Measurements from ENCODE around the gene AFTPH. TPM values are rescaled to one million over a fixed set of nuclear protein-coding genes. Genes with fewer than 3 reads are reported as not detected.

AFTPH gene
- total RNA-seq, 1 donor from 2014 or later: 12.3 TPM

DNA sequence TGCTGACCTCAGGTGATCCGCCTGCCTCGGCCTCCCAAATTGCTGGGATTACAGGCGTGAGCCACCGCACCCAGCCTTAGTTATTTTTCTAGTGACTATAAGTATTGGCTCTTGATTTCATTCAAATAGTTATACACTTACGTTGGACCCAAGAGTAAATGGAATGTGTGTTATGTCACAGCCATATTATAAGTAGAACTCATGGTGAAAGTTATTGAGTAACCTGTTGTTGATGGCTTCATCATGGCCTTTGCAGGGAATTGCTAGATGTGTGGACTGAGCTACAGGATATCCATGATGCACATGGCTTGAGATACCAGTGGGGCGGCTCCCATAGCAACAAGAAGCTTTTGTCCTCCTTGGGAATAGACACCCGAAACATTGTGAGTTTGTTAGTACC is 44.7 kb downstream of the AFTPH start:
- intact Hi-C loops (cut with DNase I): no loop called here
- DNase-seq: no peak
- ATAC-seq (ENCODE audit: poor library complexity): no peak

DNA sequence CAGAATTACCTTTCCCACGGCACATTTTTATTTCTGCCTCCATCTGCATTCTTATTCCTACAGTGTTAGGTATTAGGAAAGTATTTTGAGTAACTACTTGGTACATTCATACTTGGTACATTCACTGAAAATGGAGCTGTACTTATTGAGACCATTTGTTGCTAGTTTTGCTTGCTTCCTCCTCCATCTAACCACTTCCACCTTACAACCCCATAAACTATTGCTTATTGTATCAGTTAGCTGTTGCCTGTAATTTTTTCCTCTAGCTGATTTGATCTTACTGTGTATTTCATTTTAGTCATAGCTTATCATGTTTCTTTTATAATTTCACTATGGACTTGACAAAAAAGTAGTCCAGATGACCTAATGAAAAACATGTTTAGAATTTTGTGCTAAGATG is 50.7 kb downstream of the AFTPH start:
- no peak for DNase-seq
- no peak for ATAC-seq (ENCODE audit: poor library complexity)
- intact Hi-C loops (cut with DNase I): no loop called here

- no peak for ATAC-seq (ENCODE audit: poor library complexity)
- intact Hi-C loops (cut with DNase I): no loop called here
- no peak for DNase-seq
Observed at GRCh38 chr2:64581018-64581417, 56.9 kb downstream of the AFTPH start.

DNA sequence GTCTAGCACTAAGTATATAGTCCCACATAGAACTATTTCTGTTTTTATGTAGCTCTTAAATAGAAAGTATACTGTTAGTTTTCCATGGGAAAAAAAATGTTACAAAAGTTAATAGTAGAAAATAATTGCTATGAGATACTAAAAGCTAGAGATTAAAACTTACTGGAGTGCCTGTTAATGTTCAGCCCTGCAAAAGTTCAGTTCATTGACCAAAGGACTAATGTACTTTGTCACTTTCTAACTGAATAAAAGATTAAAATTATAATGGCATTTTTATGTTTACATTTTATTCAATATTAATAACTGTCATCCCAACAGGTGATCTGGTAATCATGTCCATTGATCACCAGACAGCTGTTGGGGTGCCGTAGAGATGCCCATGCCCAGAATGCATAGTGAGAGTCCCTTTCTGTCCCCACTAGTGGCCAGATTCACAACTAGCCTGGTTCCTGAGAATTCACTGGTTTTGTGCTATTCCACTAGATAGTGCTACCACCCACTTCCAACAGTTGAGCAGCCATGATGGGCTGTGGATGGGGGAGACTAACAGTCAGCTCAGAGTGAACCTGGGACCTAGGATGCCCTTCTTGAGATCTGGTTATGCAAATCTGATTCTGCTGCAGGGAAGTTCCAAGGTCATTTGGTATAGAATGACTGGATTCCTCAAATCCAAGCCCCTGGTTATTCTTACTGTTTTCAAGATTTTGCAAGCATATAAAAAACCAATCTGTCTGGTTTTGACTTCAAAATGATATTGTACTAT is 57.8 kb downstream of the AFTPH start:
- no peak for DNase-seq
- ATAC-seq (ENCODE audit: poor library complexity): no peak
- intact Hi-C loops (cut with DNase I): no loop called here

DNA sequence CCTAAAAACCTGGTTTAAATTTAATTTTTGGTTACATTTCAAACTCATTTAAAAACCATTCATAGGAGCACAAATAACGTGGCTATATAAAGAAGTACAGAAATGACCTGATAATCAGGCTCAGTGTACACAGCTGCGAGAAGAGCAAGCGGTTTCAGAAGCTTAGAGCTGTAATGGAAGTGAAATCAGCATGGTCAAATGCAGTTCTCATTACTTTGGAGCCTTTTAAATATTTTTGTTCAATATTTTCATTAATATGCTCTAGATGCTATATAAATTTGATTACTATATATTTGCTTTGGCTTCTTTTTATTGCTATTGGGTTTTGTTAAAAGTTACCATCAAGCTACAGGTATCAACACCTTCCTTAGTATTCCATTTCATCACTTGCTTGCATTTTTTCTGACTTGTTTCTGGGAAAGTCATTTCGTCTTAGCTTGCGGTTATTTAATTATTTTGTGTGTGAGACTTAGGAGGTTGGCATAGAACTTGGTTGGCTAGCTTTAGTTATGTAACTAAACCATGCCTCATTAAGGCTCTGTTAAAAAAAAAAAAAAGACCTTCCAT is 58.7 kb downstream of the AFTPH start:
- no peak for ATAC-seq (ENCODE audit: poor library complexity)
- intact Hi-C loops (cut with DNase I): no loop called here

GRCh38 chr2:64586054-64586453 is 61.9 kb downstream of the AFTPH start:
- DNase-seq (no peak), ATAC-seq (ENCODE audit: poor library complexity) (no peak)
- intact Hi-C loops (cut with DNase I): no loop called here

More for the DNA sequence above, 58.7 kb downstream of the AFTPH start:
- DNase-seq: no peak

DNA sequence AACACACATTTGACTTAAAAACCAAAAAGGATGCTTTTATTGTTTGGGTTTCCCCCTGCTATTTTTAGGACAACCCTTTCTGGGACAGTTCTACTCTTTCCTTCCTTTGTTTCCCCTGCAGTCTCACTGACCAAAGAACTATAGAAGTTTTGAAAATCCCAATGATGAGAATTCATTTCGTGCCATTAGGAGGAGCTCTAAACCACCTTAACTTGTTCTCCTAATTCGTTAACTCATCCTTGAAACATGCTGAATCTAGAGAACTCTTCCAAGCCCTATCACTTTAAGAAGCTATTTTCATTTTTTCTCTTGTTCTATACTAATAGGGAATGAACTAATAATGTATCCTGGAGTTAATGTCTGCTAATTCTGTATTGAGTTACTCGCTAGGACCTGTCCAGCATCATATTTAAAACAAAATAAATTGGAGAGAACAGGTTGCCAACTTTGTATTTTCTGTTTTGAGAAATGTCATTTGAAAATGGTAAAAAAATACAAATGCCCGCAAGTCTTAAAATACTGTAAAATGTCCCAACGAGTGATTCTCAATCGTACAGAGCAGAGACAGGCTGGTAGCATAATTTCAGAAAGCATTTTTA is 62.9 kb downstream of the AFTPH start:
- intact Hi-C loops (cut with DNase I): no loop called here
- peak; percentile 73 for ATAC-seq (ENCODE audit: poor library complexity)
- no peak for DNase-seq

- intact Hi-C loops (cut with DNase I): no loop called here
- ATAC-seq (ENCODE audit: poor library complexity): no peak
Observed at GRCh38 chr2:64587561-64587960, 63.4 kb downstream of the AFTPH start.

DNA sequence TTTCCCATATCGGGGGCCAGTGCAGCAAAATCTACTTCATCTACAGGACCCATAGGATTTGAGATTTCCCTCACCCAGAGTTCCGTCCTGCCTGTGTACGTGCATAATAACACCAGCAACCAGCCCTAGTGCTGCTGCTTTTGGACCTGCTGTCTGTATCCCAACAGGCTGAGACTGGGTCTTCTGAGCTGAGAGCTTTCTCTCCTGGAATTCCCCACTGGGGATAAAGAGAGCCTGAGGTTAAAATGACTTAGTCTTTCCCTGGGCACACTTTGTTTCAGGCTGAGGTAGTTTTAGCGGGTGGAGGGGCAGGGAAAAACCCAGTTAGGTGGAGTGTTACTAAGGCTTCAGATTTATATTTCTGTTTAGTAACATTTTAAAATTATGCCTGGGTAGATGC is 67.1 kb downstream of the AFTPH start:
- DNase-seq: no peak
- intact Hi-C loops (cut with DNase I): no loop called here
- no peak for ATAC-seq (ENCODE audit: poor library complexity)

More at GRCh38 chr2:64587561-64587960, 63.4 kb downstream of the AFTPH start:
- no peak for DNase-seq

- intact Hi-C loops (cut with DNase I): no loop called here
- ATAC-seq (ENCODE audit: poor library complexity) (peak; percentile 73), DNase-seq (peak; percentile 49)
Observed at GRCh38 chr2:64593035-64593655, 69.0 kb downstream of the AFTPH start.

DNA sequence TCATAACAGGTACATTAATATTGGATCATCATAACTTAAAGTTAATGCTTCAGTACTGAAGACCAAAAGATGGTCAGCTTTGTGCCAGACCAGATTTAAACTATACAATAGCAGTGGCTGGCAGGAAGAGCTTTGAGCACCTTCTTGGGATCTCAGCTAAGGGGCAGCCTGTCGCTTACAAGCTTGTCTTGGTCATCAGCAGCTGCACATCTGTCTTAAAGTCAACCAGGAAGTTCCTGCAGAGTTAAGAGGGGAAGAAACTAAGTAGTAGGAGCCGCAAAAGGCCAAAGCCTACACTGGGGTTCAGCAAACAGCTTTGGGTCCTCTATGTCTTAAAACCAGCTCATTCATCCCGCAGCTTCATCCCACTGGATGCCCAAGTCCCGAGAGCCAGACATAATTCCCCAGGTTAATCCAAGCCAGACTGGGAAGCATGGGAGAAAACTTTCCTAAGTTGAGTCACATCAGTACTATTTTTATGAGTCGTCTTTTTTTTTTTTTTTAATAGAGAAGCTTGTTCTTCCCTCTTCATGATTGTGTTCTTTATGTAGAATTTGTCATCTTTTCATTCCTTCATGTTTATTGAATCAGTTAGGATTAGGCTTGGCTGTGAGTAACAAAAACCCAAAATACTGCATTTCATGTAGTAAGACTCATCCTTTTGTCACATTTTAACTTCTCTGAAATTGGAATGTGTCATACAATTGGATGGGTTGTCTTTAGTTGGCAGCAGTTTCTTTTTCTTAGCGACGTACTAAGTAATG is 70.3 kb downstream of the AFTPH start:
- no peak for ATAC-seq (ENCODE audit: poor library complexity)
- DNase-seq: no peak
- intact Hi-C loops (cut with DNase I): no loop called here

GRCh38 chr2:64595397-64596176 is 71.5 kb downstream of the AFTPH start:
- intact Hi-C loops (cut with DNase I): loop anchor here (5.0 kb wide), 1 partner anchor 272 kb away; no protein-coding TSS in a partner anchor
- ATAC-seq (ENCODE audit: poor library complexity) (peak; percentile 31), DNase-seq (no peak)

GRCh38 chr2:64598226-64598625 is 74.1 kb downstream of the AFTPH start:
- ATAC-seq (ENCODE audit: poor library complexity) (no peak), DNase-seq (no peak)
- intact Hi-C loops (cut with DNase I): loop anchor here (5.0 kb wide), 1 partner anchor 269 kb away; no protein-coding TSS in a partner anchor

- intact Hi-C loops (cut with DNase I): loop anchor here (5.0 kb wide), 1 partner anchor 268 kb away; no protein-coding TSS in a partner anchor
- DNase-seq (no peak), ATAC-seq (ENCODE audit: poor library complexity) (peak; percentile 38)
Observed at GRCh38 chr2:64599469-64599868, 75.3 kb downstream of the AFTPH start.

DNA sequence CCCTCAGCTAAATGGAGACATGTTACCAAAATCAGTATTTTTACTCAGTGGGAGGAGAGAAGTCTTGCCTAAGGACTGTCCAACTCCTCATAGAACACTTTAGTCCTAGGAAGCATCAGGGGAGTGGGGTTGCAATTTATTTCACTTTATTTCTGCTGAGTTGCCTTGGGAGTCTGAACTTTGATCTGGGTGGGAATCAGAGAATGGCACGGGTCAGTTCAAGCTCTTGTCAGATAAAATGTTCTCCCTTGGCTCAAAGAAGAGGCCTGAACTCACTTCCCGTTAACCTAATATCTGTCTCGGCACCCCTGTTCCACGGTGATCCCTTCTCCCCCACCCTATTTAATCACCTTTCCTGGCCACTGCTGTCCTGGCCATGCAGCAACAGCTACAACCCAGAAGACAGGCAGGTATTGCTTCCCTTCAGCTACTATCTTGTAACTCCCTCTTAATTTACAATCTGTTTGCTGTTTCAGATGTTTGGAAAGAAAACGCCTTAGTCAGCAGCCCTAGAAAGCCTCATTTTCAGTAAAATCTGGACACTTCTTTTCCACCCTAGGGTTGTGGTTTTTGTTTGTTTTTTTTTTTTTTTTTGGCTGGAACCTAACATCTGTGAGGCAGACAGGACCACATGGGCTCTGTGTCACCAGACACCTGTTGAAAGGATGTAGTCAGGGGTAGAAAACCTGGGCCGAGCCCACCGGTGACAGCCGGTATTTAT is 77.1 kb downstream of the AFTPH start:
- ATAC-seq (ENCODE audit: poor library complexity) (no peak), DNase-seq (no peak)
- intact Hi-C loops (cut with DNase I): no loop called here

- no peak for ATAC-seq (ENCODE audit: poor library complexity)
- DNase-seq: no peak
- intact Hi-C loops (cut with DNase I): no loop called here
Observed at GRCh38 chr2:64601785-64602391, 77.8 kb downstream of the AFTPH start.

- DNase-seq (no peak), ATAC-seq (ENCODE audit: poor library complexity) (no peak)
- intact Hi-C loops (cut with DNase I): no loop called here
Observed at GRCh38 chr2:64602436-64602835, 78.3 kb downstream of the AFTPH start.
